Sigmoid colon (tissue), 4 donors: ENCODE results near the gene NRM.

ENCODE experiments used
- POLR2A ChIP-seq, 2 donors: fragments of 450-650 bp; IDR thresholded peaks; one replicate each; pipeline ENCODE4 v1.6.1; 2016; ENCODE audit warnings: antibody characterized with exemption in 2 of 2, mild to moderate bottlenecking in 2 of 2, moderate library complexity in 2 of 2
- POLR2AphosphoS5 ChIP-seq, 4 donors: sonication (generic); formaldehyde crosslinking; IDR thresholded peaks; one replicate each; pipeline ENCODE4 v1.6.1; 2017; ENCODE audit warnings: antibody characterized with exemption in 4 of 4
- TF ChIP-seq, protein P1 (sequence below), 4 experiments: fragments of 450-650 bp in 3 of 4; fragments of 200-600 bp in 1 of 4; IDR thresholded peaks; one replicate each; pipeline ENCODE4 v1.5.1; 2016 to 2019; ENCODE audit warnings: antibody characterized with exemption in 4 of 4, mild to moderate bottlenecking in 3 of 4, moderate library complexity in 2 of 4

DNA sequence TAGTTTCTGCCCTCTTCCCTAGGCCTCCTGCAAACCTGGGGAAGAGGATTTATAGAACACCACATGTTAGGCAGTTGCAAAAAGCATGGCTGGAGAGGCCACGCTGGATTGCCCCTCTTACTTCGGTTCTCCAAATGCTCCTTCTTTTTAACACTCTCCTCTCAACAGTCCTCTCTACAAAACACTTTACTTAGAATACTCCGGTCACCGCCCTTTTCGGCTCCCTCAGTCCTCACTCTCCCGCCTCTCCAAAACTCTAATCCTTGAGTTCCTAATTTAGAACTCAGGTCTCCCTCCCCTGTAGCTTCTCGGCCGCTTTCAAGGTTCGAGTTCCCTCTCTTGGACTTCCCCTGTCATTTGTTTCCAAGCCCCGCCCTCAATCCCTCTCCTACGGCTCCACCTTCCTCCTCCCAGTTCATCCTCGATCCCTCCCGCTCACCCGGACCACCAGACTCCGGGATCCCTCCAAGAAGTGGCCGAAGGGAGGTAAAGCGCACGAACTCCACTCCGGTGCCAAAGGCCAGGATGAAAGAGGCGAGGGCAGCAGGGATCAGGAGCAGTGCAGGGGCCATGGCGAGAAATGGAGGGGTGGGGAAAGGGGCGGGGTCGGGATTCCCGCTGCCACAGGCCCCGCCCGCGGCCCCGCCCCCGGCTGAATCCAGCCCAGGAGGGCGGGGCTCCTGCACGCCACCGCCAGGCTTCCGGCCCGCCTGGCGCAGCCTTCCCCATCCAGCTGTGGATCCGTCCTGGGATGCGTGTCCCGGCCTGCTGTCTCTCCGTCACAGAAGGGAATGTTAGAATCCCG lies at the start of gene NRM:
- TF ChIP-seq, protein P1, sequence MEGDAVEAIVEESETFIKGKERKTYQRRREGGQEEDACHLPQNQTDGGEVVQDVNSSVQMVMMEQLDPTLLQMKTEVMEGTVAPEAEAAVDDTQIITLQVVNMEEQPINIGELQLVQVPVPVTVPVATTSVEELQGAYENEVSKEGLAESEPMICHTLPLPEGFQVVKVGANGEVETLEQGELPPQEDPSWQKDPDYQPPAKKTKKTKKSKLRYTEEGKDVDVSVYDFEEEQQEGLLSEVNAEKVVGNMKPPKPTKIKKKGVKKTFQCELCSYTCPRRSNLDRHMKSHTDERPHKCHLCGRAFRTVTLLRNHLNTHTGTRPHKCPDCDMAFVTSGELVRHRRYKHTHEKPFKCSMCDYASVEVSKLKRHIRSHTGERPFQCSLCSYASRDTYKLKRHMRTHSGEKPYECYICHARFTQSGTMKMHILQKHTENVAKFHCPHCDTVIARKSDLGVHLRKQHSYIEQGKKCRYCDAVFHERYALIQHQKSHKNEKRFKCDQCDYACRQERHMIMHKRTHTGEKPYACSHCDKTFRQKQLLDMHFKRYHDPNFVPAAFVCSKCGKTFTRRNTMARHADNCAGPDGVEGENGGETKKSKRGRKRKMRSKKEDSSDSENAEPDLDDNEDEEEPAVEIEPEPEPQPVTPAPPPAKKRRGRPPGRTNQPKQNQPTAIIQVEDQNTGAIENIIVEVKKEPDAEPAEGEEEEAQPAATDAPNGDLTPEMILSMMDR (IDR thresholded peaks at IDR 0.05) = no peak
- TF ChIP-seq POLR2AphosphoS5 (IDR thresholded peaks at IDR 0.05) (peak; percentile 41 to 83 (median 76)), POLR2A (IDR thresholded peaks at IDR 0.05) (peak in 1 of 2 donors; percentile 30)
